ENCODE results near the gene TNP2. TPM values are rescaled to one million over a fixed set of nuclear protein-coding genes. Genes with fewer than 3 reads are reported as not detected.

The TNP2 gene
- total and polyA plus RNA-seq, 2 of the 4 experiments (the other 2 are of a cell fraction): not detected

DNA sequence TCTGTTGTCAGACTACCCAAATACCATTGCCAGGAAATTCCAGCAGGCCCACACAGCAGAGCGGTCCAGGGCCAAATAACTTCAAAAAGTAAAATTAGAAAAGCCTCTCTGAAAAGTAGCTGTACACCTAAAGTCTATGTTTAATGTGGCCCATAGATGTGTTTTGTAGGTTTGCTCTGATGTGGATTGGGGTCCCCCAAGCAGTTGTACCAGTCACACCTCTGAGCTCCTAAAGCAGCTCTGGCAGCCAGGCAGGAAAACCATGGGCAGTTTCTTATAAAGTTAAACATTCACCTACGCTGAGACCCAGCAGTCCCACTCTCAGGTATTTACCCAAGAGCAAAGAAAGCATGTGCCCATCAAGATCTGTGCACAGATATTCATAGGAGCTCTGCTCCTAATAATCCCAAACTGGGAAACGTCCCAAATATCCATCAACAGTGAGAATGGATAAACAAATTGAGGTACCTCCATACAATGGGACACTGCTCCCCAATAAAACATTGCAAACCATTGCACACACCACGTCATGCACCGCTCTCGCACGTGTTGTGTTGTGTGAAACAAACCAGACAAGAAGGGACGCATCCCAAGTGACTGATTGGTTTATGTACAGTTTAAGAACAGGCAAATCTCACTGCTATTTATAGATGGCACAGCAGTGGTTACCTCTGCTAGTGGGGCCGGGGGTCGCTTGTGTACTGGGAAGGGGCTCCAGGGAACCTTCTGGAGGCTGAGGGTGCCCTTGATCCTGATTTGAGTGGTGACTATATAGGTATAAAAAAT, 27.8 kb upstream of the TNP2 start:
- TF ChIP-seq MXI1 (IDR thresholded peaks at IDR 0.05; ENCODE audit: borderline replicate concordance, low read depth, low read length): no peak
- peak; percentile 41; the same call in 1 of the 2 replicates for TF ChIP-seq BHLHE40 (IDR thresholded peaks at IDR 0.05; ENCODE audit: low read depth, low read length)
- TF ChIP-seq MAFK (IDR thresholded peaks at IDR 0.05; ENCODE audit: low read depth, low read length): no peak
- peak overlapping the region; percentile 25; the same call in 1 of the 2 replicates for H3K4ac ChIP-seq (ENCODE audit: low read depth, low read length)
- no peaks in the 10 kb centered on the region for H3K27me3 ChIP-seq (ENCODE audit: control insufficient read depth, insufficient read depth, low read length)
- no peaks in the 10 kb centered on the region for H3K79me1 ChIP-seq (ENCODE audit: low read depth in 1 of 2, low read length in 2 of 2)
- no peaks in the 10 kb centered on the region for H3K9me1 ChIP-seq (ENCODE audit: insufficient read depth, low read length)
- no peak for DNase-seq
- H4K5ac ChIP-seq (ENCODE audit: low read depth, low read length): no peak overlapping the region
- ChIA-PET CTCF (no interaction called here), POLR2A (ENCODE audit: unreplicated experiment) (no interaction called here)
- H3K36me3 ChIP-seq (ENCODE audit: control insufficient read depth, insufficient read depth, low read length): no peaks in the 10 kb centered on the region
- no peaks in the 10 kb centered on the region for H4K20me1 ChIP-seq (ENCODE audit: insufficient read depth, low read length)
- H2AK9ac ChIP-seq (replicated peaks; ENCODE audit: low read depth, low read length, poor library complexity): no peak overlapping the region
- H3K4me3 ChIP-seq (ENCODE audit: insufficient read depth, low read depth, low read length): no peak overlapping the region
- H3K9ac ChIP-seq (ENCODE audit: low read depth, low read length): no peak overlapping the region
- peak overlapping the region; percentile 74; the same call in 1 of the 2 replicates for H2AK5ac ChIP-seq (ENCODE audit: low read depth, low read length)
- no TSS peak for BruUV-seq (replicated peaks)
- H4K8ac ChIP-seq (ENCODE audit: low read depth in 2 of 2, low read length in 2 of 2): no peak overlapping the region
- 50% methylated on average over 2 of the region's 10 CpGs; no CpG with 5 or more reads in 1 of the 2 experiments for WGBS, 2 experiments (ENCODE audit: extremely low coverage in 2 of 2, insufficient read length in 1 of 2)
- H3K18ac ChIP-seq (ENCODE audit: low read depth, low read length): no peak overlapping the region; the same call in 1 of the 2 replicates
- H2BK20ac ChIP-seq (ENCODE audit: low read depth, low read length): peak overlapping the region; percentile 67
- H3K27ac ChIP-seq (ENCODE audit: insufficient read depth, low read length): no peak overlapping the region
- no peak overlapping the region for H3K56ac ChIP-seq (ENCODE audit: extremely low read depth, insufficient read depth, low read length)
- in situ Hi-C loops (cut with MboI; ENCODE audit: low sequenced_read_pairs): no loop called here
- no peak overlapping the region for H3K14ac ChIP-seq (replicated peaks; ENCODE audit: low read depth, low read length)
- peak overlapping the region; percentile 63 for H3K4me2 ChIP-seq (ENCODE audit: low read depth, low read length)
- peaks cover 10% of the 10 kb centered on the region for H3K4me1 ChIP-seq (ENCODE audit: control insufficient read depth, insufficient read depth, low read length)
- H2BK15ac ChIP-seq (ENCODE audit: low read depth, low read length): no peak overlapping the region
- dilution Hi-C loops (cut with HindIII; ENCODE audit: low sequenced_read_pairs, unreplicated experiment): no loop called here
- 0 out of 2 replicates have a peak overlapping the region, but pooled peaks have one; percentile 55 for H3K23ac ChIP-seq (ENCODE audit: low read depth, low read length)
- no peak overlapping the region for H4K91ac ChIP-seq (ENCODE audit: insufficient read depth, low read depth, low read length)
- peak overlapping the region; percentile 52 for H2AFZ ChIP-seq (replicated peaks; ENCODE audit: low read length, poor library complexity)
- ATAC-seq (ENCODE audit: low read depth): peak; percentile 18
- no peaks in the 10 kb centered on the region for H3K9me3 ChIP-seq (ENCODE audit: control insufficient read depth, insufficient read depth, low read length)
- H2BK120ac ChIP-seq (ENCODE audit: low read depth, low read length): no peak overlapping the region; the same call in 1 of the 2 replicates
- no peak overlapping the region for H2BK5ac ChIP-seq (ENCODE audit: low read depth, low read length, poor library complexity, severe bottlenecking)
- intact Hi-C loops (cut with micrococcal nuclease): loop anchor here (5.0 kb wide), 1 partner anchor 55 kb away; no protein-coding TSS in a partner anchor
